WTC11 (cell line): Measurements from ENCODE around the gene CPOX. TPM values are rescaled to one million over a fixed set of nuclear protein-coding genes. Genes with fewer than 3 reads are reported as not detected.

Experiments
- ATAC-seq: fragments of 200-7000 bp; cut with Tn5 transposase; 2 replicates; pipeline ENCODE4 v1.10.0; 2021; ENCODE audit warnings: mild to moderate bottlenecking, moderate library complexity
- CTCF ChIA-PET: fragments of 300-600 bp; sonication (Branson Sonifier 250); formaldehyde crosslinking; loops from one replicate; lab custom pipeline; 2021; ENCODE audit warnings: antibody characterized with exemption; lab: Charles Lee
- POLR2A ChIA-PET: fragments of 350-600 bp; sonication (Branson Sonifier 250); formaldehyde crosslinking; loops from one replicate; lab custom pipeline; 2021; ENCODE audit warnings: antibody characterized with exemption; lab: Charles Lee
- DNase-seq: peaks from one replicate; pipeline ENCODE4 v3.0.0; 2021; ENCODE audit warnings: low spot score
- H3K27ac Mint-ChIP-seq: 2 replicates; pipeline ENCODE4 v1.8.0; 2021; ENCODE audit warnings: mixed read lengths
- H3K27me3 Mint-ChIP-seq: 2 replicates; pipeline ENCODE4 v1.8.0; 2021; ENCODE audit warnings: low read depth, mild to moderate bottlenecking, moderate library complexity, mixed read lengths
- H3K36me3 Mint-ChIP-seq: 2 replicates; pipeline ENCODE4 v1.8.0; 2021; ENCODE audit warnings: mixed read lengths
- H3K4me1 Mint-ChIP-seq: 2 replicates; pipeline ENCODE4 v1.8.0; 2022; ENCODE audit warnings: mixed read lengths
- H3K4me3 Mint-ChIP-seq: 2 replicates; pipeline ENCODE4 v1.8.0; 2021; ENCODE audit warnings: mild to moderate bottlenecking, moderate library complexity, mixed read lengths
- H3K9me3 Mint-ChIP-seq: 2 replicates; pipeline ENCODE4 v1.8.0; 2021; ENCODE audit warnings: mixed read lengths
- CTCF ChIP-seq: fragments of 200-600 bp; IDR thresholded peaks from 2 replicates; pipeline ENCODE4 v1.8.0; 2022; ENCODE audit warnings: antibody characterized with exemption
- ETV6 ChIP-seq: sonication (generic); formaldehyde crosslinking; IDR thresholded peaks from 2 replicates; pipeline ENCODE4 v1.8.1; 2022; ENCODE audit warnings: mild to moderate bottlenecking, missing genetic modification reagents
- FOXJ3 ChIP-seq: sonication (generic); formaldehyde crosslinking; IDR thresholded peaks from 2 replicates; pipeline ENCODE4 v1.9.0; 2021; ENCODE audit warnings: missing genetic modification reagents, mild to moderate bottlenecking, borderline replicate concordance
- IRF1 ChIP-seq: sonication (generic); formaldehyde crosslinking; IDR thresholded peaks from 2 replicates; pipeline ENCODE4 v1.8.0; 2023; ENCODE audit warnings: missing genetic modification reagents
- MLX ChIP-seq: sonication (generic); formaldehyde crosslinking; IDR thresholded peaks from 2 replicates; pipeline ENCODE4 v1.8.1; 2023; ENCODE audit warnings: mild to moderate bottlenecking, missing genetic modification reagents, moderate library complexity
- STAT6 ChIP-seq: sonication (generic); formaldehyde crosslinking; conservative IDR thresholded peaks from 2 replicates; pipeline ENCODE4 v1.8.1; 2023; ENCODE audit warnings: mild to moderate bottlenecking, low read depth, missing genetic modification reagents, moderate library complexity
- ZNF232 ChIP-seq: sonication (generic); formaldehyde crosslinking; IDR thresholded peaks from 2 replicates; pipeline ENCODE4 v1.8.0; 2022; ENCODE audit warnings: mild to moderate bottlenecking, missing genetic modification reagents
- ZNF281 ChIP-seq: sonication (generic); formaldehyde crosslinking; IDR thresholded peaks from 2 replicates; pipeline ENCODE4 v1.8.0; 2023; ENCODE audit warnings: mild to moderate bottlenecking, missing genetic modification reagents
- ZNF532 ChIP-seq: fragments of 250-450 bp; sonication (Bioruptor Pico); IDR thresholded peaks from 2 replicates; pipeline ENCODE4 v1.9.0; 2021; ENCODE audit warnings: mild to moderate bottlenecking, borderline replicate concordance
- total RNA-seq: library from RNA; stranded (reverse); gene quantifications from 3 replicates; pipeline ENCODE4 v1.2.3, GENCODE V29; 2021

Gene CPOX
- total RNA-seq, 1 experiment from 2014 or later = 33.4 TPM

GRCh38 chr3:98580401-98581386 is 12.7 kb downstream of the CPOX start (continued):
- TF ChIP-seq STAT6 (CRISPR knock-in tag) = no peak
- no peak for TF ChIP-seq FOXJ3 (CRISPR knock-in tag)
- TF ChIP-seq, all 79 proteins: peak for 0

- H3K9me3 Mint-ChIP-seq = no peaks in the 10 kb centered on the region
- H3K4me3 Mint-ChIP-seq = no peak overlapping the region
- no peak for ATAC-seq
- H3K27me3 Mint-ChIP-seq = no peaks in the 10 kb centered on the region
- peaks cover 43% of the 10 kb centered on the region for H3K36me3 Mint-ChIP-seq
- peaks cover 9% of the 10 kb centered on the region for H3K4me1 Mint-ChIP-seq
- no peak overlapping the region for H3K27ac Mint-ChIP-seq
- POLR2A ChIA-PET = no interaction called here
- DNase-seq = no peak
- CTCF ChIA-PET = no interaction called here
- TF ChIP-seq ZNF532 (CRISPR knock-in tag) (no peak), ETV6 (CRISPR knock-in tag) (no peak), IRF1 (no peak), ZNF232 (no peak), CTCF (no peak), ZNF281 (CRISPR knock-in tag) (no peak), MLX (CRISPR knock-in tag) (no peak)
Measured at GRCh38 chr3:98577178-98577895, 16.1 kb downstream of the CPOX start.
